Measurements from ENCODE around the gene AGO3.

AGO3 gene

GRCh38 chr1:36083635-36084496, 153.0 kb downstream of the AGO3 start, which contains the start of gene TEKT2:
TSS of gene TEKT2 (plus strand) at chr1:36084094. CDS start at chr1:36084922, 828 bp downstream.
- DNase-seq: peak; percentile 44

DNA sequence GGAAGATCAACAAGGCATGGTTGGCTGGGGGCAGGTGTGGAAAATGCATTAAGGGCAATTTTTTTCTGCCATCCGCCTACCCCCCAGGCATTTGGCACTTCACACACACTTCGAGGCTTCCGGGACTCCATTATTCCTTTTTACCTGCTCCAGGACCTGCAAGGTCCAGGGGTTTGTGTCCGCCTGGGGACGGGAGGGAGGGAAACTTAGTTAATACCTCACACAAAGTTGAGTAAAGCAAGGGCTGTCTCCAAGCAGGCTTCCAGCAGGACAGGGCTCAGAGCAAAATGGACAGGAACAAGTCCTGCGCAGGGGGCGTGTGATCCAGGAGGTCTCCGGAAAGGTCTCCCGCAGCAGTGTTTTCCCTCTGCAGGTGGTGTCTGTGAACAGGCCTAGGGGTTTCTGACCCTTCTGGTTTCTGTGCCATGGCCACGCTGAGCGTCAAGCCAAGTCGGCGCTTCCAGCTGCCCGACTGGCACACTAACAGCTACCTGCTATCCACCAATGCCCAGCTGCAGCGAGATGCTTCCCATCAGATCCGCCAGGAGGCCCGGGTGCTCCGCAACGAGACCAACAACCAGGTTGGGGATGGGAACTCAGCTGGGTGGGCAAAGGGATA, 153.7 kb downstream of the AGO3 start:
- no peak for DNase-seq

DNA sequence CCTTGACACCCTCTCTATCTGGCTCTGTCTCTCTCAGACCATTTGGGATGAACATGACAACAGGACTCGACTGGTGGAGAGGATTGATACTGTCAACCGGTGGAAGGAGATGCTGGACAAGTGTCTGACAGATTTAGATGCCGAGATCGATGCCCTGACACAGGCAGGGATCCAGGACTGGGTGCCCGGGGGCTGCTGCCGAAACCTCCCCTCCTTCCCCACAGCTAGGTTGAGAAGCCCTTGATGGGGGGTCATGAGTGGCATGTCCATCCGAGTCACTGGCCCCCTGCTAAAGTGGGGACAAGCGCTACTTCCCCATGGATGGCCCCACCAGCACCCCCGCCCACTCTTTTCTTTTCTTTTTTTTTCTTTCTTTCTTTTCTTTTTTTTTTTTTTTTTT, 154.2 kb downstream of the AGO3 start:
- DNase-seq: no peak

GRCh38 chr1:36085686-36086526, 155.0 kb downstream of the AGO3 start:
- no peak for DNase-seq

DNA sequence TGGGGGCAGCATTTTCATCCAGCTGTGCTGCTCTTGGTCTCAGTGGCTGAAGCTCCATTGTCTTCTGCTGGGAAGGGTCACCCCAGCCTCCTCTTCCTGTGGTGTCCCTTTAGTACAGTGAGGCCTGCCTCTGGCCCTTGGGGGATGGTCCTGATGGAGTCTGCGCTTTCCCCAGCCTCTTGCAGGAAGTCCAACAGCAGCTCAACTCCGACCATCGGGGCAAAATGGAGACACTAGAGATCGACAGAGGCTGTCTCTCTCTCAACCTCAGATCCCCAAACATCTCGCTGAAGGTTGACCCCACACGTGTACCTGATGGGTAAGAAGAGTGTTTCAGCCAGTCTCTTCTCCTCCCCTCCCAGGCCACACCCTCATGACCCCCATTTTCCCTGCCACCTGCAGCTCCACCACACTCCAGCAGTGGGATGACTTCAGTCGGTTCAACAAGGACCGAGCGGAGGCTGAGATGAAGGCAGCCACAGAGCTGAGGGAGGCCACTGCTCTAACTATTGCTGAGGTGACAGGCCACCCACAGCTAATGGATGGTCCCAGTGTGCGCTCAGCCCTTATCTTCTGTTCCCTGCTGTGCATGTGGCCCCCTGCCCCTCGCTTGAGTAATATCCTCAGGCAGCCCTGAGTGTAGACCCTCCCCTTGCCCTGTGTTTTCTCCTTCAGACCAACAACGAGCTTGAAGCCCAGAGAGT, 155.8 kb downstream of the AGO3 start:
- no peak for DNase-seq

DNA sequence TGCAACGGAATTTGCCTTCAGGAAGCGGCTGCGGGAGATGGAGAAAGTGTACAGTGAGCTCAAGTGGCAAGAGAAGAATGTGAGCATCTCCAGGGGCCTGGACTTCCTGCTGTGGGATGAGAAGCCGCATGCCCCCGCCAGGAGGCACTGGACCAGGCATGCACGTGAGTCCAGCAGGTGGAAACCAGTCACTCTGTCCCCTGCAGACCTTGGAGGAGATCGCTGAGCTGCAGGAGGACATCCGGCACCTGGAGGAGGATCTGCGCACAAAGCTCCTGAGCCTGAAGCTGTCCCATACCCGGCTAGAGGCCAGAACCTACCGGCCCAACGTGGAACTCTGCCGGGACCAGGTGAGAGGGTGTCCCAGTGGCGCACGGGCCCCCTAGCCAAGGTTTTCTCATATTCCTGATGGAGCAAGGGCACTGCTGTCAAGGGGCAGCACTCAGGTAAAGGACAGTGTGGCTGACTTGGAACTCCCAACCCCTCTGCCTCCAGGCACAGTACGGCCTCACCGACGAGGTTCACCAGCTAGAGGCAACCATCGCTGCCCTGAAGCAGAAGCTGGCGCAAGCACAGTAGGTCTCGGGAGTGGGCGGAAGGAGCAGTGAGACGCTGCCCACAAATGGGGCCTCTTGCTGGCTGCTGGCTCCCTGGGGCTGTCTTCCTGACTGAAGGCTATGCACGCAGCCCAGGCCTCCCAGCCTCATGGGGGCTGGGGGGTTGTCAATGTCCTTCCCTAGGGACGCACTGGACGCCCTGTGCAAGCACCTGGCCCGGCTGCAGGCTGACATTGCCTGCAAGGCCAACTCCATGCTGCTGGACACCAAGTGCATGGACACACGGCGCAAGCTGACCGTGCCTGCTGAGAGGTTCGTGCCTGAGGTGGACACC, 156.6 kb downstream of the AGO3 start:
- no peak for DNase-seq

DNA sequence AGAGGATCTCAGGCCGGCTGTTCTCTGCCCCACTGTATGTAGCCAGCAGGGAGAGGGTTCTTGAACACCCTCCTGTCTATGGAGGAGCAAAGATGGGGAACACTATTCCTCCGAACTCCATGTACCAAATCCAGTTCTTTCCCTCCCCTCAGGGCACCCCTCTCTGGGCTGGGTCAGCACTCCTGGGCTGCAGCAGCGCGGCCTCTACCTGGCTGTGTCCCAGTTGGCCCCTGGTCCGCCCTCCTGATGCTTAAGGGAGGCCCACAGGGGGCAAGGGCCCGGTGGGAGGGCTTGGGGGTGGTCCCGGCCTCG, 157.3 kb downstream of the AGO3 start:
- no peak for DNase-seq

GRCh38 chr1:36088577-36089392, 157.9 kb downstream of the AGO3 start, which contains the start of gene ADPRS:
TSS of gene ADPRS (plus strand) at chr1:36088892. CDS start at chr1:36088905, 13 bp downstream.
- DNase-seq: peak; percentile 88

- DNase-seq: peak; percentile 57
These were observed 158.7 kb downstream of the AGO3 start for GRCh38 chr1:36089393-36090121.

DNA sequence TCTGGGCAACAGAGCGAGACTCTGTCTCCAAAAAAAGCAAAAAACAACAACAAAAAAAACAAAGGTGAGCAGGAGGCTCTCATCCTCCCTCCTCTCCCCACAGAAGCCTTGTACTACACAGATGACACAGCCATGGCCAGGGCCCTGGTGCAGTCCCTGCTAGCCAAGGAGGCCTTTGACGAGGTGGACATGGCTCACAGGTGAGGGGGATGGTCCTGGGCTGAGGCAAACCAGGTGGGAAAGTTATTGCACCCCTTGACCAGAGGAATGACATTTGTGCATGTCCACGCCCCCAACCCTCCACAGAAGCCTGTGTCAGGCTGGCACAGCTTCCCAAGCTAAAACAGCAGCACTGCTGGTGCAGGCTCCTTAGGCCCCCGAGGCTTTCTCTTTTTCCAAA, 160.2 kb downstream of the AGO3 start:
- no peak for DNase-seq

DNA sequence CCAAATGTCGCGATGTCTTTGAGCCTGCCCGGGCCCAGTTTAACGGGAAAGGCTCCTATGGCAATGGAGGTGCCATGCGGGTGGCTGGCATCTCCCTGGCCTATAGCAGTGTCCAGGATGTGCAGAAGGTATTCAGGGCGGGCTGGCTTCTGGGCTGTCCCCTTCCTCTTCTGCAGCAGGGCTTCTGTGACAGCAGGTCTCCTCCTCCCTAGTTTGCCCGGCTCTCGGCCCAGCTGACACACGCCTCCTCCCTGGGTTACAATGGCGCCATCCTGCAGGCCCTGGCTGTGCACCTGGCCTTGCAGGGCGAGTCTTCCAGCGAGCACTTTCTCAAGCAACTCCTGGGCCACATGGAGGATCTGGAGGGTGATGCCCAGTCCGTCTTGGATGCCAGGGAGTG, 160.8 kb downstream of the AGO3 start:
- no peak for DNase-seq

DNA sequence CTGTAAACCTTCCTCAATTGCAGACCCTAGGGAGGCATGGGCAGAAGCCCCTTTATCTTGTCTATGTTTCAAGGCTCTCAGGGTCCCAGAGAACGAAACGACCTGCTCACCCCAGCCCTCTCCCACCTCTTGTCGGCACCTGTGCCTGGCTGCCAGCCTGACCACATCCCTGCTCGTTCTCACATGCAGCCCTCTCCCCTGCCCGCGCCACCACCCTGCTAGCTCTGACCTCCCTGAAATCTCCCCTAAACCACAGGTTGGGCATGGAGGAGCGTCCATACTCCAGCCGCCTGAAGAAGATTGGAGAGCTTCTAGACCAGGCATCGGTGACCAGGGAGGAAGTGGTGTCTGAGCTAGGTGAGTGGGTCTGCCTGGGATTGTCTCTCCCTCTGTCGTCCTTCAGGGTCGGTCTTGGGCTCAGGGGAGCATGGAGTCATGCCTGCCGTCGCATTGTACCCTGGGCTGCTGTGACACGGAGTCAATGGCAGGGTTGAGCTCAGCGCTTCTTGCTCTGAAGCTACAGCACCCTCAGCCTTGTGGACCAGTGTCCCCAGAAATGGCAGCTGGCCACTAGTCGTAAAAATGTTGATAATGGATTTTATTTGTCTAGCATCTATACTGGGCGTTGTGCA, 161.4 kb downstream of the AGO3 start:
- no peak for DNase-seq

GRCh38 chr1:36092798-36093185, 161.9 kb downstream of the AGO3 start:
- no peak for DNase-seq

GRCh38 chr1:36093226-36093625, 162.3 kb downstream of the AGO3 start:
- no peak for DNase-seq

DNA sequence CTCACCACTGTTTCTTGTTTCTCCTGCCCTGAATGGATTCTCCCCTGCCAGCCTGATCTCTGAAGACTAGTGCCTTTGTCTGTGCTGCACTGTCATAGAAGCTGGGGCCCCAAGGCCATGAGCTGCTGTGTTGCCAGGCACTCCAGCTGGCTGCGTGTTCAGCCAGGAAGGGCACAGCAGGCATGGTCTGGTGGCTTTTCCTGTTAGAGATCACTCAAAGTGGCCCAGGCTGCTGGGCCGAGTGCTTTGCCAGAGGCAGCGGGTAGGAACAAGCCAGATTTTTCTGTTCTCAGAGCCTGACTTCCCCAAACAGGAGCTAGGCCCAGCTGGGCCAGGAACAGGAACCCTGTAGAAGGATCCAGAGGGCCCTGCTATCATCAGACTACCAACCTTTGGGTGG, 163.0 kb downstream of the AGO3 start:
- DNase-seq: no peak

- no peak for DNase-seq
These were observed 163.7 kb downstream of the AGO3 start for GRCh38 chr1:36094621-36095061.

- DNase-seq: no peak
These were observed 165.0 kb downstream of the AGO3 start for GRCh38 chr1:36095760-36096405.

- peak; percentile 36 for DNase-seq
These were observed 165.9 kb downstream of the AGO3 start for GRCh38 chr1:36096500-36097432.
